Right atrium auricular region (tissue), 2 donors: ENCODE measurements around the gene CARD11. TPM values are rescaled to one million over a fixed set of nuclear protein-coding genes. Genes with fewer than 3 reads are reported as not detected.

Source experiments
- DNase-seq: peaks from one replicate; pipeline ENCODE4 v3.0.0-alpha.2; 2019; ENCODE audit warnings: low spot score
- H3K27ac ChIP-seq, 2 donors: fragments of 200-600 bp; sonication (generic); 1 replicate in 1 of 2; 2 replicates in 1 of 2; pipeline ENCODE4 v1.5.1; 2016 to 2019
- H3K27me3 ChIP-seq, 2 donors: fragments of 200-600 bp; sonication (generic); one replicate each; pipeline versions ENCODE4 v1.5.1 to v1.6.0; 2017 to 2019
- H3K36me3 ChIP-seq: fragments of 200-600 bp; sonication (generic); one replicate; pipeline ENCODE4 v1.5.1; 2016
- H3K4me1 ChIP-seq, 2 donors: fragments of 200-600 bp; sonication (generic); one replicate each; pipeline versions ENCODE4 v1.5.1 to v1.6.0; 2017 to 2019
- H3K4me3 ChIP-seq, 2 donors: fragments of 200-600 bp; sonication (generic); 1 replicate in 1 of 2; 2 replicates in 1 of 2; pipeline ENCODE4 v1.5.1; 2017 to 2019; ENCODE audit warnings: mild to moderate bottlenecking in 1 of 2, moderate library complexity in 1 of 2
- H3K9me3 ChIP-seq, 2 donors: fragments of 200-600 bp; sonication (generic); one replicate each; pipeline ENCODE4 v1.5.1; 2019
- CTCF ChIP-seq, 2 donors: fragments of 200-600 bp; sonication (generic); IDR thresholded peaks; one replicate each; pipeline ENCODE4 v1.5.1; 2019; ENCODE audit warnings: antibody characterized with exemption in 2 of 2
- total RNA-seq, 2 donors: library from RNA; depleted of rRNA; stranded (reverse); fragments of >200 nt; gene quantifications; one replicate each; pipeline ENCODE4 v1.1.0, GENCODE V29; 2016

Gene CARD11
- total RNA-seq, 2 donors from 2014 or later = 0.22 to 0.55 TPM

GRCh38 chr7:2986561-2986960 lies 57.1 kb downstream of the CARD11 start:
- DNase-seq = no peak
- H3K36me3 ChIP-seq = no peaks in the 10 kb centered on the region
- no peaks in the 10 kb centered on the region for H3K4me1 ChIP-seq
- peaks cover 0 to 20% of the 10 kb centered on the region in 2 donors for H3K9me3 ChIP-seq
- H3K27ac ChIP-seq = no peak overlapping the region
- no peak overlapping the region for H3K4me3 ChIP-seq
- TF ChIP-seq CTCF (IDR thresholded peaks at IDR 0.05) = no peak
- no peaks in the 10 kb centered on the region for H3K27me3 ChIP-seq

GRCh38 chr7:2985866-2986265 lies 57.8 kb downstream of the CARD11 start:
- Histone ChIP-seq H3K4me1 (no peaks in the 10 kb centered on the region), H3K27ac (no peak overlapping the region), H3K27me3 (no peaks in the 10 kb centered on the region), H3K36me3 (no peaks in the 10 kb centered on the region), H3K9me3 (peaks cover 0 to 14% of the 10 kb centered on the region in 2 donors), H3K4me3 (no peak overlapping the region)
- no peak for DNase-seq
- no peak for TF ChIP-seq CTCF (IDR thresholded peaks at IDR 0.05)

- DNase-seq = no peak
- Histone ChIP-seq H3K27me3 (no peaks in the 10 kb centered on the region), H3K4me1 (no peaks in the 10 kb centered on the region), H3K36me3 (no peaks in the 10 kb centered on the region), H3K4me3 (no peak overlapping the region), H3K9me3 (peaks cover 0 to 9% of the 10 kb centered on the region in 2 donors), H3K27ac (no peak overlapping the region)
- TF ChIP-seq CTCF (IDR thresholded peaks at IDR 0.05) = no peak
These were observed 59.6 kb downstream of the CARD11 start for GRCh38 chr7:2984091-2984490.

- Histone ChIP-seq H3K4me3 (no peak overlapping the region), H3K27me3 (no peaks in the 10 kb centered on the region), H3K27ac (no peak overlapping the region), H3K36me3 (no peaks in the 10 kb centered on the region), H3K4me1 (no peaks in the 10 kb centered on the region), H3K9me3 (peaks cover 0 to 4% of the 10 kb centered on the region in 2 donors)
- no peak for DNase-seq
- TF ChIP-seq CTCF (IDR thresholded peaks at IDR 0.05) = no peak
These were observed 60.1 kb downstream of the CARD11 start for GRCh38 chr7:2983586-2983985.

DNA sequence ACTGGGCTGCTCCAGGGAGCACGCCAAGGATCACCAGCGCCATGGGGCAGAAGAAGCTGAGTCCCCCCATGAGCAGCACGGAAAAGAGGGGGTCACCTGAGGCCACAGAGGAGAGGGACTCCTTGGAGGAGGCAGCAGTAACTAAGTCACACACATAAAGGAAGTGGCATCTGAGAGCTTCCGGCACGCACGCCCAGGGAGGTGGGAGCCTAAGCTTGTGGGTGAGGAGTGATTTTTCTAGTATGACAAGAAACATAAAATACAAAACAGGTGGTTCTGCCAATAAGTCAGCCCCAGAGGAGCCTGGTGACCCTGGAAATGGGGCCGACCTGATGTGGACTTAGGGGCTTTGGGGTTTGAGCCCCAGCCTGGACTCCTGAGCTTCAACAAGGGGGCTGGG lies 60.8 kb downstream of the CARD11 start:
- no peak for TF ChIP-seq CTCF (IDR thresholded peaks at IDR 0.05)
- Histone ChIP-seq H3K27me3 (no peaks in the 10 kb centered on the region), H3K4me3 (no peak overlapping the region), H3K27ac (no peak overlapping the region), H3K4me1 (no peaks in the 10 kb centered on the region), H3K9me3 (no peaks in the 10 kb centered on the region), H3K36me3 (no peaks in the 10 kb centered on the region)
- DNase-seq = no peak

DNA sequence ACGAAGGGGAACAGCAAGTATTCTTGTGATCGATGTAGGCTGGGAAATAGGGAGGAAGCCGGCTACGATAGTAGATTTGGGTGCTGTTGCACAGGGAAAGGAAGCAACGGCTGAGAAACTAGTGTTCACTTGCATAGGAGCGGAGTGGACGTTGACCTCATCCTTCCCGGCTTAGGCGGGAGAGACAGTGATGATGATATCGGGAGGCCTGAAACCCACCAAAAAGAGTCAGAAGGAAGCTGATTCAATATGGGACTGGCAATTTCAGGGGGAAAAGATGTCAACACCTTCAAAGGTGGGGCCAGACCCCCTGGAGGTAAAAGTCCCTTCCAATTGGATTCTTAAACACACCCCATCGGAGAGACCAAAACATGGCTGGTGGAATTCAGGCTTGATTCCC lies 61.3 kb downstream of the CARD11 start:
- no peak overlapping the region for H3K27ac ChIP-seq
- no peak for TF ChIP-seq CTCF (IDR thresholded peaks at IDR 0.05)
- no peak for DNase-seq
- H3K36me3 ChIP-seq = no peaks in the 10 kb centered on the region
- H3K9me3 ChIP-seq = no peaks in the 10 kb centered on the region
- no peaks in the 10 kb centered on the region for H3K4me1 ChIP-seq
- no peaks in the 10 kb centered on the region for H3K27me3 ChIP-seq
- H3K4me3 ChIP-seq = no peak overlapping the region
